Hippocampal formation (tissue), 2 donors: Measurements from ENCODE around the gene LTB4R.
"Not testable (repeated sequence)": the region's sequence is repeated elsewhere in the genome, so short reads cannot be mapped to it uniquely, and the experiment has no call there.

Experiments
- DNase-seq, 2 donors: peaks; one replicate each; lab custom pipeline; 2025; lab: John Stamatoyannopoulos, UW

LTB4R gene

GRCh38 chr14:24343795-24344660 is 32.7 kb downstream of the LTB4R start:
- DNase-seq, result no peak

GRCh38 chr14:24347134-24347533 is 35.8 kb downstream of the LTB4R start:
- no peak for DNase-seq

GRCh38 chr14:24348186-24348585 is 36.9 kb downstream of the LTB4R start:
- DNase-seq, result no peak

GRCh38 chr14:24349742-24350141 is 38.4 kb downstream of the LTB4R start:
- no peak for DNase-seq

- DNase-seq, result no peak
Observed at GRCh38 chr14:24351517-24351916, 40.2 kb downstream of the LTB4R start.

GRCh38 chr14:24353559-24354481 is 42.5 kb downstream of the LTB4R start:
- DNase-seq, result no peak

GRCh38 chr14:24354482-24354825 is 43.2 kb downstream of the LTB4R start:
- not testable (repeated sequence) for DNase-seq

GRCh38 chr14:24355009-24355408 is 43.7 kb downstream of the LTB4R start:
- DNase-seq, result no peak

GRCh38 chr14:24356208-24356607 is 44.9 kb downstream of the LTB4R start:
- no peak for DNase-seq

- DNase-seq, result no peak
Observed at GRCh38 chr14:24360281-24360680, 49.0 kb downstream of the LTB4R start.

- no peak for DNase-seq
Observed at GRCh38 chr14:24361326-24361725, 50.0 kb downstream of the LTB4R start.

GRCh38 chr14:24362241-24362960 is 51.1 kb downstream of the LTB4R start:
- DNase-seq, result no peak

GRCh38 chr14:24363401-24363800 is 52.1 kb downstream of the LTB4R start:
- no peak for DNase-seq

- no peak for DNase-seq
Observed at GRCh38 chr14:24364841-24365240, 53.5 kb downstream of the LTB4R start.

- DNase-seq, result peak; percentile 32 to 40
Observed at GRCh38 chr14:24365600-24366412, 54.5 kb downstream of the LTB4R start.

- DNase-seq, result no peak
Observed at GRCh38 chr14:24366413-24366720, 55.1 kb downstream of the LTB4R start.

GRCh38 chr14:24366721-24367513 is 55.6 kb downstream of the LTB4R start:
- DNase-seq, result peak in 1 of 2 donors; percentile 31
